Neural cell (in vitro differentiated cells): ENCODE data around the gene RNPEPL1. TPM values are rescaled to one million over a fixed set of nuclear protein-coding genes. Genes with fewer than 3 reads are reported as not detected.

Experiments used
- H2AFZ ChIP-seq: fragments of 200-600, 300-800 bp; sonication (generic), shearing (Covaris generic); 2 replicates; pipeline ENCODE4 v1.6.0; 2014; ENCODE audit warnings: low read depth, mild to moderate bottlenecking, antibody characterized with exemption, low read length, moderate library complexity
- H3F3A ChIP-seq: fragments of 200-600 bp; shearing (Covaris generic); 2 replicates; pipeline ENCODE4 v1.6.1; 2016; ENCODE audit warnings: mild to moderate bottlenecking, moderate library complexity, mixed read lengths, antibody characterized with exemption, low read length; ENCODE audit not compliant: insufficient read depth, poor library complexity, severe bottlenecking
- H3K27ac ChIP-seq: fragments of 200-600, 300-800 bp; sonication (generic), shearing (Covaris generic); 2 replicates; pipeline ENCODE4 v1.5.1; 2014; ENCODE audit warnings: mild to moderate bottlenecking, low read length, moderate library complexity
- H3K27me3 ChIP-seq: fragments of 300-800, 200-600 bp; sonication (generic), shearing (Covaris generic); 2 replicates; pipeline ENCODE4 v1.6.0; 2014; ENCODE audit warnings: mild to moderate bottlenecking, low read depth, low read length, moderate library complexity; ENCODE audit not compliant: insufficient read depth
- H3K36me3 ChIP-seq: fragments of 300-800, 200-600 bp; sonication (generic), shearing (Covaris generic); 2 replicates; pipeline ENCODE4 v1.5.1; 2014; ENCODE audit warnings: mild to moderate bottlenecking, antibody characterized with exemption, low read length, moderate library complexity; ENCODE audit not compliant: insufficient read depth
- H3K4me2 ChIP-seq: fragments of 300-800, 200-600 bp; sonication (generic), shearing (Covaris generic); 2 replicates; pipeline ENCODE4 v1.6.0; 2014; ENCODE audit warnings: mild to moderate bottlenecking, low read length
- H3K4me3 ChIP-seq: fragments of 300-800, 200-600 bp; sonication (generic), shearing (Covaris generic); 2 replicates; pipeline ENCODE4 v1.5.1; 2014; ENCODE audit warnings: mild to moderate bottlenecking, low read length, moderate library complexity
- H3K79me2 ChIP-seq: fragments of 200-600 bp; shearing (Covaris generic); replicated peaks from 2 replicates; pipeline ENCODE4 v1.6.0; 2014; ENCODE audit warnings: mild to moderate bottlenecking, low read length, moderate library complexity; ENCODE audit not compliant: insufficient read depth
- H3K9ac ChIP-seq: fragments of 300-800, 200-600 bp; sonication (generic), shearing (Covaris generic); 2 replicates; pipeline ENCODE4 v1.6.1; 2016; ENCODE audit warnings: mild to moderate bottlenecking, low read length, mixed read lengths
- H3K9me2 ChIP-seq: fragments of 200-600 bp; shearing (Covaris generic); 2 replicates; pipeline ENCODE4 v1.6.1; 2016; ENCODE audit warnings: mild to moderate bottlenecking, low read length, mixed read lengths; ENCODE audit not compliant: insufficient read depth
- H3K9me3 ChIP-seq: fragments of 200-600, 300-800 bp; sonication (generic), shearing (Covaris generic); 2 replicates; pipeline ENCODE4 v1.6.1; 2016; ENCODE audit warnings: mild to moderate bottlenecking, mixed run types, low read length, moderate library complexity, mixed read lengths
- H4K20me1 ChIP-seq: fragments of 200-600 bp; shearing (Covaris generic); 2 replicates; pipeline ENCODE4 v1.6.1; 2016; ENCODE audit warnings: mild to moderate bottlenecking, mixed run types; ENCODE audit not compliant: insufficient read depth
- EP300 ChIP-seq: fragments of 450-650 bp; conservative IDR thresholded peaks from 2 replicates; pipeline ENCODE4 v1.6.1; 2014; ENCODE audit warnings: antibody characterized with exemption, mild to moderate bottlenecking, moderate library complexity; ENCODE audit not compliant: poor library complexity, severe bottlenecking
- EZH2 ChIP-seq: fragments of 200-600, 300-800 bp; shearing (Covaris generic), sonication (generic); IDR thresholded peaks from 2 replicates; pipeline ENCODE4 v1.6.1; 2014; ENCODE audit warnings: antibody characterized with exemption, low read length, borderline replicate concordance, mild to moderate bottlenecking; ENCODE audit not compliant: insufficient read depth, poor library complexity, severe bottlenecking
- MXI1 ChIP-seq: fragments of 450-650 bp; conservative IDR thresholded peaks from 2 replicates; pipeline ENCODE4 v1.6.1; 2014; ENCODE audit warnings: antibody characterized with exemption, mild to moderate bottlenecking; ENCODE audit not compliant: poor library complexity, severe bottlenecking
- POLR2AphosphoS5 ChIP-seq: IDR thresholded peaks from 2 replicates; pipeline ENCODE4 v1.6.1; 2012
- RAD21 ChIP-seq: fragments of 450-650 bp; conservative IDR thresholded peaks from 2 replicates; pipeline ENCODE4 v1.6.1; 2014; ENCODE audit warnings: antibody characterized with exemption, mild to moderate bottlenecking, moderate library complexity
- SMC3 ChIP-seq: fragments of 450-650 bp; conservative IDR thresholded peaks from 2 replicates; pipeline ENCODE4 v1.6.1; 2014; ENCODE audit warnings: antibody characterized with exemption, mild to moderate bottlenecking, moderate library complexity; ENCODE audit not compliant: poor library complexity
- TAF1 ChIP-seq: IDR thresholded peaks from 2 replicates; pipeline ENCODE4 v1.6.1; 2012; ENCODE audit warnings: low read depth
- polyA plus RNA-seq: library from polyadenylated mRNA; depleted of rRNA; stranded (reverse); fragments of >200 nt; gene quantifications from 2 replicates; pipeline ENCODE4 v1.2.3, GENCODE V29; 2014
- TF ChIP-seq, protein P1 (sequence below): fragments of 450-650 bp; IDR thresholded peaks from 2 replicates; pipeline ENCODE4 v1.5.1; 2014; ENCODE audit warnings: antibody characterized with exemption, mild to moderate bottlenecking, moderate library complexity; ENCODE audit not compliant: poor library complexity, severe bottlenecking
- TF ChIP-seq, protein P2 (sequence below): IDR thresholded peaks from 2 replicates; pipeline ENCODE4 v1.6.1; 2012; ENCODE audit warnings: borderline replicate concordance

Gene RNPEPL1
- polyA plus RNA-seq, 1 donor from 2014 or later, result 16.1 TPM

DNA sequence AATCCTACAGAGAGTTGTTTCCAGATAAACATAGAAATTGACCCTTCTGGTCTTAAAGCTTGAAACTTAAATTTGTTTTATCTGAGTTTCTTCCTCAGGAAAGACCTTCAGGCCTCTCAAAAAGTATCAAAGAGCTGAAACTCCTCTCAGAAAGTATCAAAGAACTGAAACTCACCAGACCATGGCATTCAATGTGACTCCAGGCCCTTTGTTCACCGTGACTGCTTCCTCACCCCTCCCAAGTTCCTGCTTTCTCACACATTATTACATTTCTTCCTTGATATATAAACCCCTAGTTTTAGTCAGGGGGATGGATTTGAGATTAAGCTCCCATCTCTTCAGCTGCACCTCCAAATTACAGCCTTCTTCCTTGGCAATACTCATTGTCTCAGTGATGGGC is 16.5 kb upstream of the RNPEPL1 start:
- H3K9me3 ChIP-seq, result no peaks in the 10 kb centered on the region
- H3K9me2 ChIP-seq, result no peaks in the 10 kb centered on the region
- H3K4me2 ChIP-seq, result no peak overlapping the region
- H3K27me3 ChIP-seq, result no peaks in the 10 kb centered on the region
- TF ChIP-seq EP300, result no peak
- no peak for TF ChIP-seq EZH2
- TF ChIP-seq, protein P1, sequence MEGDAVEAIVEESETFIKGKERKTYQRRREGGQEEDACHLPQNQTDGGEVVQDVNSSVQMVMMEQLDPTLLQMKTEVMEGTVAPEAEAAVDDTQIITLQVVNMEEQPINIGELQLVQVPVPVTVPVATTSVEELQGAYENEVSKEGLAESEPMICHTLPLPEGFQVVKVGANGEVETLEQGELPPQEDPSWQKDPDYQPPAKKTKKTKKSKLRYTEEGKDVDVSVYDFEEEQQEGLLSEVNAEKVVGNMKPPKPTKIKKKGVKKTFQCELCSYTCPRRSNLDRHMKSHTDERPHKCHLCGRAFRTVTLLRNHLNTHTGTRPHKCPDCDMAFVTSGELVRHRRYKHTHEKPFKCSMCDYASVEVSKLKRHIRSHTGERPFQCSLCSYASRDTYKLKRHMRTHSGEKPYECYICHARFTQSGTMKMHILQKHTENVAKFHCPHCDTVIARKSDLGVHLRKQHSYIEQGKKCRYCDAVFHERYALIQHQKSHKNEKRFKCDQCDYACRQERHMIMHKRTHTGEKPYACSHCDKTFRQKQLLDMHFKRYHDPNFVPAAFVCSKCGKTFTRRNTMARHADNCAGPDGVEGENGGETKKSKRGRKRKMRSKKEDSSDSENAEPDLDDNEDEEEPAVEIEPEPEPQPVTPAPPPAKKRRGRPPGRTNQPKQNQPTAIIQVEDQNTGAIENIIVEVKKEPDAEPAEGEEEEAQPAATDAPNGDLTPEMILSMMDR, result no peak
- TF ChIP-seq, protein P2, sequence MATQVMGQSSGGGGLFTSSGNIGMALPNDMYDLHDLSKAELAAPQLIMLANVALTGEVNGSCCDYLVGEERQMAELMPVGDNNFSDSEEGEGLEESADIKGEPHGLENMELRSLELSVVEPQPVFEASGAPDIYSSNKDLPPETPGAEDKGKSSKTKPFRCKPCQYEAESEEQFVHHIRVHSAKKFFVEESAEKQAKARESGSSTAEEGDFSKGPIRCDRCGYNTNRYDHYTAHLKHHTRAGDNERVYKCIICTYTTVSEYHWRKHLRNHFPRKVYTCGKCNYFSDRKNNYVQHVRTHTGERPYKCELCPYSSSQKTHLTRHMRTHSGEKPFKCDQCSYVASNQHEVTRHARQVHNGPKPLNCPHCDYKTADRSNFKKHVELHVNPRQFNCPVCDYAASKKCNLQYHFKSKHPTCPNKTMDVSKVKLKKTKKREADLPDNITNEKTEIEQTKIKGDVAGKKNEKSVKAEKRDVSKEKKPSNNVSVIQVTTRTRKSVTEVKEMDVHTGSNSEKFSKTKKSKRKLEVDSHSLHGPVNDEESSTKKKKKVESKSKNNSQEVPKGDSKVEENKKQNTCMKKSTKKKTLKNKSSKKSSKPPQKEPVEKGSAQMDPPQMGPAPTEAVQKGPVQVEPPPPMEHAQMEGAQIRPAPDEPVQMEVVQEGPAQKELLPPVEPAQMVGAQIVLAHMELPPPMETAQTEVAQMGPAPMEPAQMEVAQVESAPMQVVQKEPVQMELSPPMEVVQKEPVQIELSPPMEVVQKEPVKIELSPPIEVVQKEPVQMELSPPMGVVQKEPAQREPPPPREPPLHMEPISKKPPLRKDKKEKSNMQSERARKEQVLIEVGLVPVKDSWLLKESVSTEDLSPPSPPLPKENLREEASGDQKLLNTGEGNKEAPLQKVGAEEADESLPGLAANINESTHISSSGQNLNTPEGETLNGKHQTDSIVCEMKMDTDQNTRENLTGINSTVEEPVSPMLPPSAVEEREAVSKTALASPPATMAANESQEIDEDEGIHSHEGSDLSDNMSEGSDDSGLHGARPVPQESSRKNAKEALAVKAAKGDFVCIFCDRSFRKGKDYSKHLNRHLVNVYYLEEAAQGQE, result no peak
- TF ChIP-seq TAF1, result no peak
- TF ChIP-seq RAD21, result no peak
- no peak for TF ChIP-seq POLR2AphosphoS5
- no peak for TF ChIP-seq SMC3
- no peak for TF ChIP-seq MXI1
- H3K27ac ChIP-seq, result no peak overlapping the region
- H3K4me3 ChIP-seq, result no peak overlapping the region
- H3K79me2 ChIP-seq, result no peaks in the 10 kb centered on the region
- no peak overlapping the region for H2AFZ ChIP-seq
- H3K9ac ChIP-seq, result no peak overlapping the region
- no peaks in the 10 kb centered on the region for H4K20me1 ChIP-seq
- H3K36me3 ChIP-seq, result no peaks in the 10 kb centered on the region
- H3F3A ChIP-seq, result no peaks in the 10 kb centered on the region

DNA sequence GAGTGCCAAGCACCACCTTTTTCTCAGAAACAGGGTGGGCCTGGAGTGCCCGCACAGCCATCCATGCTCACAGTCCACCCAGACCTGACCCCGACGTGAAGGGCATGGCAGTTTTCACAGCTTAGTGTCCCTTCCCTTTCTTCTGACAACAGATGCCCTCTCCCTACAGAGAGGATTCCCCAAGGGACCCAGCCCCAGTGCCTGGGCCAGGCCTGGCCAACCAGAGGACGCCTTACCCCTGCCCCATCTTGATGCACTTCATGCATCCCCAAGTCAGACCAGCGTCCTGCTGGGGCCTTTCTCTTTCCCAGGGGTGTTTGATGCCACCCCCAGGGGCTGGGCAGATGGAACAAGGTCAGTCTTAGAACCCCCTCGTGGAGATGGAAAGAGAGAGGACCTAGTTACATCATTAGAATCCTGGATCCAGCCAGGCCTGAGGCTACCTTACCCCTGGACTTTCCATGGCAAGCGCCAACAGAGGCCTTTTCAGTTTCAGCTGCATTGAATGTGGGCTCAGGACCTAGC is 14.3 kb upstream of the RNPEPL1 start:
- no peaks in the 10 kb centered on the region for H3K27me3 ChIP-seq
- no peaks in the 10 kb centered on the region for H4K20me1 ChIP-seq
- H3K9ac ChIP-seq, result no peak overlapping the region
- H3F3A ChIP-seq, result no peaks in the 10 kb centered on the region
- H2AFZ ChIP-seq, result no peak overlapping the region
- TF ChIP-seq EZH2 (no peak), EP300 (no peak), MXI1 (no peak), POLR2AphosphoS5 (no peak), SMC3 (no peak), TAF1 (no peak), RAD21 (no peak)
- TF ChIP-seq, protein P1, result no peak
- TF ChIP-seq, protein P2, result no peak
- no peaks in the 10 kb centered on the region for H3K9me2 ChIP-seq
- H3K4me3 ChIP-seq, result no peak overlapping the region
- H3K9me3 ChIP-seq, result no peaks in the 10 kb centered on the region
- no peaks in the 10 kb centered on the region for H3K36me3 ChIP-seq
- H3K27ac ChIP-seq, result no peak overlapping the region
- no peak overlapping the region for H3K4me2 ChIP-seq
- no peaks in the 10 kb centered on the region for H3K79me2 ChIP-seq
